H1 (cell line): ENCODE results near the gene RCE1. TPM values are rescaled to one million over a fixed set of nuclear protein-coding genes. Genes with fewer than 3 reads are reported as not detected.

Experiments used
- EGR1 ChIP-seq: IDR thresholded peaks from 2 replicates; pipeline ENCODE4 v1.6.1; 2011; ENCODE audit warnings: low read depth, low read length, borderline replicate concordance
- YY1 ChIP-seq: IDR thresholded peaks from 2 replicates; pipeline ENCODE4 v1.6.1; 2011; ENCODE audit warnings: low read depth, mild to moderate bottlenecking, low read length
- polyA plus RNA-seq, 7 experiments: library from polyadenylated mRNA; depleted of rRNA in 3 of 7; stranded (reverse) in 5 of 7; unstranded in 2 of 7; fragments of >200 nt in 5 of 7; fragments of 200-250 nt in 2 of 7; gene quantifications; 1 replicate in 5 of 7; 2 replicates in 1 of 7; 4 replicates in 1 of 7; pipeline versions ENCODE4 v1.2.1 to v1.2.3, GENCODE V29; 2011 to 2013; ENCODE audit warnings: missing spikeins in 2 of 7, mixed read lengths in 2 of 7
- total RNA-seq: library from RNA; stranded (reverse); fragmentation: NEBNext Ultra II Directional; extraction: Animal tissue kit (Norgen Biotek cat#: 25700); gene quantifications from 2 replicates; pipeline ENCODE4 v1.2.1, GENCODE V29; 2021

RCE1 gene
- total and polyA plus RNA-seq, 2 of the 8 experiments (the other 6 are each of a cell fraction or from before 2014, with no cell fraction given) = 35.8 to 84.8 TPM

- no peak for TF ChIP-seq YY1
- no peak for TF ChIP-seq EGR1
- TF ChIP-seq, all 59 proteins: peak for 0
These were observed 22.9 kb upstream of the RCE1 start (continued) for GRCh38 chr11:66820381-66820780.
